Dendritic cell treated with granulocyte-macrophage colony-stimulating factor and Interleukin-4, amounts not matched to agents 40 ng/mL and 50 ng/mL, for 4 days (primary cell): ENCODE results near the gene FAM120C.

Experiments
- H3K27ac Mint-ChIP-seq: one replicate; pipeline ENCODE4 v1.8.0; 2022; ENCODE audit warnings: mild to moderate bottlenecking, mixed read lengths
- H3K27me3 Mint-ChIP-seq: one replicate; pipeline ENCODE4 v1.8.0; 2022; ENCODE audit warnings: mild to moderate bottlenecking, mixed read lengths
- H3K36me3 Mint-ChIP-seq: one replicate; pipeline ENCODE4 v1.8.0; 2022; ENCODE audit warnings: low read depth, mixed read lengths
- H3K4me1 Mint-ChIP-seq: one replicate; pipeline ENCODE4 v1.8.0; 2022; ENCODE audit warnings: low read depth, mixed read lengths
- H3K4me3 Mint-ChIP-seq: one replicate; pipeline ENCODE4 v1.8.0; 2022; ENCODE audit warnings: mild to moderate bottlenecking, moderate library complexity, mixed read lengths
- H3K9me3 Mint-ChIP-seq: one replicate; pipeline ENCODE4 v1.8.0; 2022; ENCODE audit warnings: mixed read lengths
- intact Hi-C: fragments of 100-400 bp; cut with micrococcal nuclease; formaldehyde crosslinking; loops from one replicate; pipeline ENCODE4 v1.15.0; 2022

FAM120C gene

DNA sequence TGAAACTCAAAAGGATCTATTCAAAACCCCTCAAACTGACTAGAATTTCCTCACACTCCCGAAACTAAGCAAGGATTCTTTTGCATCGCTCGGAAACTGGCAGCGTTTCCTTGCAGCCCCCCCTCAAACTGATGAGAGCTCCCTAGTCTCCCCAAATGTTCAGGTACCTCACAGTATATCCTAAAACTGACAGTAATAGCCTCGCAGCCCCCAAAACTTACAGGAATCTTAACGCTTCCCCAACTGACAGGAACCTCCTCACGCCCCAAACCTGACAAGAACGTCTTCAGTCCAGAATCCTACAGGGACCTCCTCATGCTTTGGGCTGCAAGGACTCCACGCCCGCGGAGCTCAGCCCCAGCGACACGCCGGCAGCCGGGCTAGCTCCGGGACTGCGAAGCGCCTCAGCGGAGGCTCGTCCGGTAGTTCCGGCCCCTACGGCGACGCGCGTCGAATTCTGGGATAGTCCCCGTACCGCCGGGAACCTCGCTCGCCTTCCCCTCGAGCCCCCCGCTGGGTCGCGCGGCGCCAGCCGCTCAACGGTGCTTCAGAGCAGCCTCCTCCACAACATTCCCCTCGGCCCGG is 139.4 kb downstream of the FAM120C start:
- Mint-ChIP-seq H3K4me1 (peaks cover 13% of the 10 kb centered on the region), H3K27me3 (no peaks in the 10 kb centered on the region), H3K36me3 (peaks cover 33% of the 10 kb centered on the region), H3K4me3 (peak overlapping the region; percentile 90), H3K9me3 (no peaks in the 10 kb centered on the region), H3K27ac (peak overlapping the region; percentile 95)
- intact Hi-C loops = loop anchor here (2.0 to 10.0 kb wide), 2 partner anchors 139 to 761 kb away; partner anchors contain the start of genes FAM120C and MAGED2

DNA sequence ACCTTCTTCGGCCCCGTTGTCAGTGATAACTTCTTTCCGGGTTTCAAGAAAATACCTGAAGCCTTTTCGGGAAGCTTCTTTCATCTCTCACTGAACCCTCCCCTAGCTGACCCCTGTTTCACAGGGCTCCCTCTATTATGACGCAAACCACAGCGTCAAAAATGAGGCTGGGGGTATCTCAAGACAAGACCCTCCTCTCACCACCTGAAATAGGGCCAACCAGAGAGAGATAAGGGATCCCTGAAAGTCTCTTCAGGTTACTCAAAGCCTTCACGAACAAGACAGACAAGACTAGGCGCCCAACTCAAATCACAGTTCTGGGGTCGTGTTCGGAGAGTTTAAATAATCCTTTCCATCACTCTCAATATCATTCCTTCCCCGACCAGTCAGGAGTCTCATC is 140.0 kb downstream of the FAM120C start:
- Mint-ChIP-seq H3K9me3 (no peaks in the 10 kb centered on the region), H3K4me1 (peaks cover 13% of the 10 kb centered on the region), H3K27me3 (no peaks in the 10 kb centered on the region), H3K27ac (peak overlapping the region; percentile 95), H3K36me3 (peaks cover 33% of the 10 kb centered on the region), H3K4me3 (peak overlapping the region; percentile 90)
- intact Hi-C loops = loop anchor here (10.0 kb wide), 1 partner anchor 762 kb away; the partner anchor contains the start of gene MAGED2

DNA sequence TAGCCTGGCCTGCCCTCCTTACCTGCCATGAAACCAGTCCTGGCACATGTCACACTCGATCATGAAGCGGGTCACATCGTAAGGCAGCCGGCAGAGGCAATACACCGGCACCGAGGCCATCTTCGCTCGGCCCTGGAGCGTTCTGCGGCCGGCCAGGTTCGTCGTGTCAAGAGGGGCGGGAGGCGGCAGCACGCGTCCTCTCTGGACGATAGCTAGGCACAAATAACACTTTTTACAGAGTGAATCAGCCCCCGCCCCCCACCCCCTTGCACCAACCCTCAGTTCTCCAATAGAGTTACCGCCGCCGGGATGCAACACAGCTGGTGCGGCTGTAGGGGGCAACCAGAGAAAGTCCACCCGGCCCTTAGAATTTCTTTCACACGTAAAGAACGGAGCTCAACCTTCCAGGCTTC is 140.4 kb downstream of the FAM120C start:
- peaks cover 35% of the 10 kb centered on the region for H3K36me3 Mint-ChIP-seq
- peak overlapping the region; percentile 95 for H3K27ac Mint-ChIP-seq
- intact Hi-C loops = loop anchor here (10.0 kb wide), 1 partner anchor 762 kb away; the partner anchor contains the start of gene MAGED2
- peak overlapping the region; percentile 90 for H3K4me3 Mint-ChIP-seq
- H3K9me3 Mint-ChIP-seq = no peaks in the 10 kb centered on the region
- H3K4me1 Mint-ChIP-seq = peaks cover 13% of the 10 kb centered on the region
- H3K27me3 Mint-ChIP-seq = no peaks in the 10 kb centered on the region

DNA sequence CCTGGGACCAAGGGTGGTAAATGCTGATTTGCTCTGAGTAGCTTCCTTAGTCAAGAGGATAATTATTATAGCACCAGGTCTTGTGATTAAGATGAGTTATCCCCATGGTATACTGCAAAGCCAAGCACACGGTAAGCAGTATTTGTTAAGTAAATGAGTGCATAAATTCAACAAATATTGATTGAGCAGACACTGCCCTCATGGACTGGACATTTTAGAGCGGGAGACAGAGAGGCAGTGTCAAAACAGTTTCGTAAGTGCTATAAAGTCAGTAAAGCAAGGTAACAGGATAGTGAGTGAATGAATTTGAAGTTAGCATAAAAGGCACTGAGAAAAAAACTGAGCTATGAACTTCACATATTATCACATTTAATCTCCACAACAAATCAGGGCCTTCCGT is 152.7 kb downstream of the FAM120C start:
- no peaks in the 10 kb centered on the region for H3K9me3 Mint-ChIP-seq
- H3K36me3 Mint-ChIP-seq = peaks cover 99% of the 10 kb centered on the region
- intact Hi-C loops = no loop called here
- no peak overlapping the region for H3K27ac Mint-ChIP-seq
- no peaks in the 10 kb centered on the region for H3K4me1 Mint-ChIP-seq
- H3K27me3 Mint-ChIP-seq = no peaks in the 10 kb centered on the region
- no peak overlapping the region for H3K4me3 Mint-ChIP-seq

DNA sequence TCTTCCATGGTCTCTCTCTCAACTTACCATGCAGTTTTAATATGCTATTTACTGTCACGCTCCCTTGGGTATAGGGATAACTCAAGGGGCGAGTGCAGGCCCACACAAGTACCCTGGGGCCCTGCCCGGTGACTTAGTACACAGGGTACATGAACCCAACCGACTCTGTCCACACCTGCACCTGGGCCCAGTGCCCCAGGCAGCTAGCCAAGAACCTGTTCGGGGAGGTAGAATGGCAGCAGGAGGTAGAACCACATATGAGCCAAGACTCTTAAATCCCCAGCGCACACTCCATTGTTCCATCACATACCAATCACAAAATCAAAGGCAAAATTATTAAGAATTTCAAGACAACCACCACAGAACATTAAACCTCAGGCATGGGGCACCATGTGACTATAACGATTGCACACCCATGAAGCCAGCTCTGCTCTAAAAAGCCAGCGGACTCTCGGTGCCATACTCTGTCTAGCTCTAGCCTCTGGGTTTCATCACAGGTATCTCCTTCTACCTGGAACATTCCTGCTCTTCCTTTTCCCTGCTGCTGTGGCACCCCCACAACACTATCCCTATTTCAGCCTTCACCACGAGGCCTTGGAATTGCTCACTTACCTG is 153.4 kb downstream of the FAM120C start:
- H3K36me3 Mint-ChIP-seq = peaks cover 97% of the 10 kb centered on the region
- no peak overlapping the region for H3K27ac Mint-ChIP-seq

DNA sequence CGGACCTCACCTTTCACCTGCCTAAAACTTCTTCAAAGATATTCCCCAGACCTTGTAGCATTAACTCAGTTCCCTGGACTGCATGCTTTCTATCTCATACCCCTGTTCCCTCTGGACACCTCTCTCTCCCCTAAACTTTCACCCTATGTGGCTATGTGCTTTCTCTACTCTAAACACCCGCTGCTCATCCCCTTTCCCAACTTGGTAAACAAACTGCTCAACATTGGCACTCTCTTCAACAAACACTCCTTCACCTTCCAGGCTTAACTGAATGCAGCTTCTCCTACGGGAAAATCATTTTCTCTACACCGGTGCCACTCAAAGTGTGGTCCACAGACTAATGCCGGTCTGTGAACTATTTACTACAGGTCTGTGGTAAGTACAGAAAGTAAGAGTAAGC is 158.7 kb downstream of the FAM120C start:
- no peak overlapping the region for H3K4me3 Mint-ChIP-seq
- no peak overlapping the region for H3K27ac Mint-ChIP-seq
- peaks cover 92% of the 10 kb centered on the region for H3K36me3 Mint-ChIP-seq
- H3K27me3 Mint-ChIP-seq = no peaks in the 10 kb centered on the region
- no peaks in the 10 kb centered on the region for H3K9me3 Mint-ChIP-seq
- intact Hi-C loops = no loop called here
- H3K4me1 Mint-ChIP-seq = no peaks in the 10 kb centered on the region

More for the DNA sequence above, 153.4 kb downstream of the FAM120C start:
- no peaks in the 10 kb centered on the region for H3K9me3 Mint-ChIP-seq
- no peaks in the 10 kb centered on the region for H3K4me1 Mint-ChIP-seq
- intact Hi-C loops = no loop called here
- H3K4me3 Mint-ChIP-seq = no peak overlapping the region
- H3K27me3 Mint-ChIP-seq = no peaks in the 10 kb centered on the region
